ENCODE results near the gene UPB1.
A peak's percentile ranks its signal among the peaks of the same experiment; 100 is the strongest.

Gene UPB1

DNA sequence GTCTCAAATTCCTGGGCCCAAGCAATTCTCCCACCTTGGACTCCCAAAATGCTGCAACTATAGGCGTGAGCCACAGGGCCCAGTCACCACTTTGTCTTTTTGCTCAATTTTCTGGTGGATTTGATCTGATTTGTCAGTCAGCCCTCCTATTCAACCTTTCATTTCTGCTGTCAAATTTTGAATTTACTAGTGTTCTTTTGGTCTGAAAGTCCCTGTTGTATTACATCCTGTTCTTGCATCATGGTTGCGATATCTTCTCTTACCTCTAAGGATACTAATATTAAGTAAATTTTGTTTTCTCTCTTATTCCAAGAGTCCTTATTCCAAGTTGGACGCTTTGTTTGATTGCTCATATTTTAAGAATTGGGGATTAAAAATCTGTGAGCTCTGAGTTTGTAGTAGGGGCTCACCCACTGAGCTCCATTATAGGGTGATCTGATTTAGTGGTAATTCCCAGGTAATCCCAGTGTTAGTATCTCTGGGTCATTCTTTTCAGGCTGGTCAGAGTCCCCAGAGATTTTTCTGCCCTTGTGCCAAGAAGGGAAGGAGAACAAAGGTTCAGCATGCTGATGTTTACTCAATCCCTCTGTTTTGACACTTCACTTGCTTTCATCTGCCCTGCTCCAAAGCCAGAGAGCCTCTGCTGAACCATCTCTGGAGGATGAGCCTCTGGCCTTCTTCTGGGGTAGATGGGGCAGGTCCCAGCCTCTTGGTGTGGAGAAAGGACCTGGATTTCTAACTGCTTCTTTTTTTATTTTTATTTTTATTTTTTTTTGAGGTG lies 10.0 kb downstream of the UPB1 start:
- H3K4me2 ChIP-seq (ENCODE audit: low read length): no peak overlapping the region
- H3K9me3 ChIP-seq (ENCODE audit: control insufficient read depth, insufficient read depth, low read length): no peaks in the 10 kb centered on the region
- H3K4me1 ChIP-seq (ENCODE audit: control insufficient read depth, low read length): peaks cover 27% of the 10 kb centered on the region
- no peaks in the 10 kb centered on the region for H3K36me3 ChIP-seq (ENCODE audit: control insufficient read depth, low read length)
- H3K27ac ChIP-seq (ENCODE audit: low read depth, low read length): no peak overlapping the region
- TF ChIP-seq, protein P1, sequence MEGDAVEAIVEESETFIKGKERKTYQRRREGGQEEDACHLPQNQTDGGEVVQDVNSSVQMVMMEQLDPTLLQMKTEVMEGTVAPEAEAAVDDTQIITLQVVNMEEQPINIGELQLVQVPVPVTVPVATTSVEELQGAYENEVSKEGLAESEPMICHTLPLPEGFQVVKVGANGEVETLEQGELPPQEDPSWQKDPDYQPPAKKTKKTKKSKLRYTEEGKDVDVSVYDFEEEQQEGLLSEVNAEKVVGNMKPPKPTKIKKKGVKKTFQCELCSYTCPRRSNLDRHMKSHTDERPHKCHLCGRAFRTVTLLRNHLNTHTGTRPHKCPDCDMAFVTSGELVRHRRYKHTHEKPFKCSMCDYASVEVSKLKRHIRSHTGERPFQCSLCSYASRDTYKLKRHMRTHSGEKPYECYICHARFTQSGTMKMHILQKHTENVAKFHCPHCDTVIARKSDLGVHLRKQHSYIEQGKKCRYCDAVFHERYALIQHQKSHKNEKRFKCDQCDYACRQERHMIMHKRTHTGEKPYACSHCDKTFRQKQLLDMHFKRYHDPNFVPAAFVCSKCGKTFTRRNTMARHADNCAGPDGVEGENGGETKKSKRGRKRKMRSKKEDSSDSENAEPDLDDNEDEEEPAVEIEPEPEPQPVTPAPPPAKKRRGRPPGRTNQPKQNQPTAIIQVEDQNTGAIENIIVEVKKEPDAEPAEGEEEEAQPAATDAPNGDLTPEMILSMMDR (IDR thresholded peaks at IDR 0.05; ENCODE audit: low read depth, low read length, poor library complexity, severe bottlenecking): no peak
- no peak for TF ChIP-seq EZH2phosphoT487 (IDR thresholded peaks at IDR 0.05; ENCODE audit: borderline replicate concordance, low read length)
- H3K9me2 ChIP-seq (replicated peaks; ENCODE audit: control insufficient read depth, low read length): no peaks in the 10 kb centered on the region
- no peak overlapping the region for H3K4me3 ChIP-seq (ENCODE audit: low read length)
- no peaks in the 10 kb centered on the region for H4K20me1 ChIP-seq (ENCODE audit: control insufficient read depth, insufficient read depth, low read depth, low read length)
- H3F3A ChIP-seq (ENCODE audit: control insufficient read depth, insufficient read depth): peaks cover 8% of the 10 kb centered on the region; the same call in 1 of the 2 replicates
- no peaks in the 10 kb centered on the region for H3K79me2 ChIP-seq (ENCODE audit: control insufficient read depth, low read length)
- no peaks in the 10 kb centered on the region for H3K27me3 ChIP-seq (ENCODE audit: control insufficient read depth, low read length)

DNA sequence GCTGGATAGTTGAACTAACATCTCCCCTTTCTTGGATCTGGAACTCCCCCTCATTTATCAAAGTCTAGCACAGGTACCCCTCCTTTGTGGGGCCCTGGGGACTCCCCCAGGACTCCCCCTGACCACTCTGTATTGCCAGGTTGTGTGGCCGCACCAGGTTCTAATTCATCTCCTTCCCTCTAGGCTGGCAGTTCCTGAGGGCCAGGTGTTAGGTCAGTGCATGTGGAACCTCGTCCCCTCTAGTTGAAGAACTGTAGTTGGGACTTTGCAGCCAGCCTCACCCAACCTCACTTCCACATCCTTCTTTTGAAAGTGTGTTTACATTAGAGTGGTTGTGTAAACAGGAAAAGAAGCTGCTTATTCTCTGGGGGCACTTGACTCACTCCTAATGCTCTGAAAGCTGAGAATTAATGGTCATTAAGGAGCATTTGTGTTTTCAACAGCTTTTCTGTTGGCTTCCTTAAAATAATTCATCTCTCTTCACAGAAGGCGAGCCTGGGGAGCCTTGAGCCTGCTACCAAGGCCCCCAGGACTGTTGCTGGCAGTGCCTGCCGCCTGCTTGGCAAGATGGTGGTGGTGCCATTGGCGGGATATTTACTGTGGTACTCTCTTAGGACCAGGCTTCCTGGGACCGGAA lies 11.8 kb downstream of the UPB1 start:
- Histone ChIP-seq H3K4me3 (ENCODE audit: low read length) (0 out of 2 replicates have a peak overlapping the region, but pooled peaks have one; percentile 2), H3K27me3 (ENCODE audit: control insufficient read depth, low read length) (no peaks in the 10 kb centered on the region), H3F3A (ENCODE audit: control insufficient read depth, insufficient read depth) (peaks cover 8% of the 10 kb centered on the region; the same call in 1 of the 2 replicates), H3K36me3 (ENCODE audit: control insufficient read depth, low read length) (no peaks in the 10 kb centered on the region), H3K27ac (ENCODE audit: low read depth, low read length) (no peak overlapping the region), H3K79me2 (ENCODE audit: control insufficient read depth, low read length) (no peaks in the 10 kb centered on the region), H3K4me2 (ENCODE audit: low read length) (peak overlapping the region; percentile 11), H3K9me3 (ENCODE audit: control insufficient read depth, insufficient read depth, low read length) (no peaks in the 10 kb centered on the region), H3K4me1 (ENCODE audit: control insufficient read depth, low read length) (peaks cover 41% of the 10 kb centered on the region), H4K20me1 (ENCODE audit: control insufficient read depth, insufficient read depth, low read depth, low read length) (no peaks in the 10 kb centered on the region), H3K9me2 (replicated peaks; ENCODE audit: control insufficient read depth, low read length) (no peaks in the 10 kb centered on the region)
- TF ChIP-seq, protein P1 (IDR thresholded peaks at IDR 0.05; ENCODE audit: low read depth, low read length, poor library complexity, severe bottlenecking): no peak
- no peak for TF ChIP-seq EZH2phosphoT487 (IDR thresholded peaks at IDR 0.05; ENCODE audit: borderline replicate concordance, low read length)

DNA sequence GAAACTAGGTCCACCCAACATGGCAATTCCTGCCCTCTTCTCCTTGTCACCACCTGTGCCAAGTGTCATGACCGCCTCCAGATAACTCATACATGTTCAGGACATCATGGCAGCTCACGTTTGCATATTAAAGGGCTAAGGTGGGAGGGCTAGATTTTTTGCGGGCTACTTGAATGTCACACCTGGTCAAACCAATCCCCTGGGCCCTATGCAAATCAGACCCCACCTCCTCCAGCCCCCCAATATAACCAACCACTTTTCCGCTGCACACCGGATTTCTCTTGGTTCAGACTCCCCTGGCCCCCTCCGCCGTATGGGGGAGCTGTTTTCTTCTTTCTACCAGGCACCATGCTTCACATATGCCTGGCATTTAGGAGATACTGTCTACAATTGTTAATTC lies 12.6 kb downstream of the UPB1 start:
- H4K20me1 ChIP-seq (ENCODE audit: control insufficient read depth, insufficient read depth, low read depth, low read length): no peaks in the 10 kb centered on the region
- peaks cover 8% of the 10 kb centered on the region; the same call in 1 of the 2 replicates for H3F3A ChIP-seq (ENCODE audit: control insufficient read depth, insufficient read depth)
- no peak overlapping the region for H3K27ac ChIP-seq (ENCODE audit: low read depth, low read length)
- H3K4me2 ChIP-seq (ENCODE audit: low read length): no peak overlapping the region
- no peak overlapping the region for H3K4me3 ChIP-seq (ENCODE audit: low read length)
- H3K9me3 ChIP-seq (ENCODE audit: control insufficient read depth, insufficient read depth, low read length): no peaks in the 10 kb centered on the region
- H3K9me2 ChIP-seq (replicated peaks; ENCODE audit: control insufficient read depth, low read length): no peaks in the 10 kb centered on the region
- H3K36me3 ChIP-seq (ENCODE audit: control insufficient read depth, low read length): no peaks in the 10 kb centered on the region
- peaks cover 42% of the 10 kb centered on the region for H3K4me1 ChIP-seq (ENCODE audit: control insufficient read depth, low read length)
- H3K79me2 ChIP-seq (ENCODE audit: control insufficient read depth, low read length): no peaks in the 10 kb centered on the region
- peaks cover under 1% of the 10 kb centered on the region; the same call in 1 of the 2 replicates for H3K27me3 ChIP-seq (ENCODE audit: control insufficient read depth, low read length)
- TF ChIP-seq EZH2phosphoT487 (IDR thresholded peaks at IDR 0.05; ENCODE audit: borderline replicate concordance, low read length): no peak
- TF ChIP-seq, protein P1 (IDR thresholded peaks at IDR 0.05; ENCODE audit: low read depth, low read length, poor library complexity, severe bottlenecking): no peak

All from DOHH2 (cell line).